GM21515 (cell line): ENCODE results near the gene TEF.
"Not testable (repeated sequence)": the region's sequence is repeated elsewhere in the genome, so short reads cannot be mapped to it uniquely, and the experiment has no call there.

Source experiments
- ATAC-seq: cut with Tn5 transposase; IDR thresholded peaks from one replicate; pipeline ENCODE4 v1.9.1; 2021; ENCODE audit not compliant: unreplicated experiment

TEF gene

GRCh38 chr22:41417622-41418390 is 36.1 kb downstream of the TEF start:
- ATAC-seq = no peak

GRCh38 chr22:41418717-41419116 is 37.0 kb downstream of the TEF start:
- no peak for ATAC-seq

DNA sequence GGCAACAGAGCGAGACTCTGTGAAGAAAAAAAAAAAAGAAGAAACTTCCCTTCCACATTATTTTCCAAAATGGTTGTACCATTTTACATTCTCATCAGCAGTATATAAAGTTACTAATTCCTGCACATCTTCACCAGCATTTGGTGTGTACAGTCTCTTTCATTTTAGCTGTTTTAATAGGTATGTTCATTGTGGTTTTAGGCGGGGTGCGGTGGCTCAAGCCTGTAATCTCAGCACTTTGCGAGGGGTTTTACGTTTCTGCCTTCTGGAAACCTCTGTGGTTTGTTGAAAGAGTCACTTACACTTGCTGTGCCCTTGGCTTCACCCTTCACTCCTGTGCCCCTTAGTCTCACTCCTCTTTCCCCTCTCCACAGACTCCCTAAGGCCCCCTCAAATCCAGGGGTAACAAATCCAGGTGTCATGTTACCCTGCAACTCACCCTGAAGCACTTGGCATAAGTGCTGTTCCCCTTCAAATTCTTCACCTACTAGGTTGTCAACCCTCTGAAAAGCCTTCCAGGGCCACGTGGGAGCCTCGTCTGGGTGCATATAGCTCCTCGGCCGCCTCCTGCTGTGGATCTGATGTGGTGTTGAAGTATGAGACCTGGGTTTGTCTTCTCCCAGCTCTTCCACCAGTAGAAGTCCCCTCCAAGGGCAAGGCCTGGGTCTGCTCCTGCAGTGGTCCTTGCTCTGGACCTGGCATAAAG is 44.1 kb downstream of the TEF start:
- no peak for ATAC-seq

DNA sequence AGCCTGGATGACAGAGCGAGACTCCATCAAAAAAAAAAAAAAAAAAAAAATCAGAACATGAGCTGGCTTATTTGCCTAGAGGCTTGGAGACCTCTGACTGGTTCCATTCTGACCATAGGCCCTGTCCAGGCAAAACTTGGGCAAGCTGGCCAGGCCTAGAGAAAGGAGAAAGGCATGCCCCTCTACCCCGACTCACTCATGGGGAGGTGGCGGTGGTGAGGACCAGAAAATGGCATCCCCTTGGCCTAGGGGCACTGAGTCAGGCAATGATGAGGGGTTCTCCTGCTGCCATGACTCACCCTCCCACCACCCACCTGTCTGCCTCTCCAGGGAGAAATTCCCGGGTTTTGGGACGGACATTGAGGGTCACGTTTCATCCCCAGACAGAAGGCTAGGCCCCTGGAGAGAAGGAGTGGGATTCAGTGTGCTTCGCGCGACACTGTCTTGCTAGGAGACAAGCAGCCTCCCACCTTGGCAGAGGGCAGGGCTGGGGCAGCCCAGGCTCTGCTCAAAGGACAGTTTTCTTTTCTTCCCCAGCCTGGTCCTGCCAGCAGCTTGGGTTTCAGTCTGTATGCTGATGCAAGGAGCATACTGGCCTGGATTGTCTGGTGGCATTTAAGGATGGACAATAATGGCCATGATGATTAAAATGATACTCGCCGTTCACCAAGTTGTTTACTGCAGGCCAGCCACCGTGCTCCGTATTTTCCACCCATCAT is 47.6 kb downstream of the TEF start:
- no peak for ATAC-seq

DNA sequence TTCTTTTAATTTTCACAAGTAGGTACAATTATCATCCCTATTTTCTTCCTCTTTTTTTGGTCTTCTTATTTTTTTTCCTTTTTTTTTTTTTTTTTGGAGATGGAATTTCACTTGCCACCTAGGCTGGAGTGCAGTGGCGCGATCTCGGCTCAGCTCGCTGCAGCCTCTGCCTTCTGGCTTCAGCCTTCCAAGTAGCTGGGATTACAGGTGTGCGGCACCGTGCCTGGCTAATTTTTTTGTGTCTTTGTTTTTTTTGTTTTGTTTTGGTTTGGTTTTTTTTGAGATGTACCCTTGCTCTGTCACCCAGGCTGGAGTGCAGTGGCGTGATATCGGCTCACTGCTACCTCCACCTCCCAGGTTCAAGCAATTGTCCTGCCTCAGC is 48.2 kb downstream of the TEF start:
- ATAC-seq = no peak

- no peak for ATAC-seq
Measured at GRCh38 chr22:41431656-41432055, 49.9 kb downstream of the TEF start.

DNA sequence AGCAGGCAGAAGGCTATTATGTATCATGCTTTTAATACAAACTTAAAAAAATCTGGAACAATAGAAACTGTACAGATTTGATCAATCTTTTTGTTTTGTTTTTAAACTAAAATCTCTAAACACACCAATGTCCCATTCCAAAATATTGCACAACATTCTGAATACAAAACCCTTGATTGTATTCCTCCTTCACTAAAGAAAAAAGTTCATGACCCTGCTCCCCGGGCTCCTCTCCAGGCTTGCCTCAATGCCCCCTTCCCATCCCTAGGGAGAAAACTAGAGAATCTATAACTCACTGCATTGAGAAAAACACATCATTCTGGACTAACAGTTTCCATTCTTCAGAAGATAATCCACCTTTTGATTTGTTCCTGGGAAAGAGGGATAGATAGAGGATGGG is 51.7 kb downstream of the TEF start:
- ATAC-seq = not testable (repeated sequence)

DNA sequence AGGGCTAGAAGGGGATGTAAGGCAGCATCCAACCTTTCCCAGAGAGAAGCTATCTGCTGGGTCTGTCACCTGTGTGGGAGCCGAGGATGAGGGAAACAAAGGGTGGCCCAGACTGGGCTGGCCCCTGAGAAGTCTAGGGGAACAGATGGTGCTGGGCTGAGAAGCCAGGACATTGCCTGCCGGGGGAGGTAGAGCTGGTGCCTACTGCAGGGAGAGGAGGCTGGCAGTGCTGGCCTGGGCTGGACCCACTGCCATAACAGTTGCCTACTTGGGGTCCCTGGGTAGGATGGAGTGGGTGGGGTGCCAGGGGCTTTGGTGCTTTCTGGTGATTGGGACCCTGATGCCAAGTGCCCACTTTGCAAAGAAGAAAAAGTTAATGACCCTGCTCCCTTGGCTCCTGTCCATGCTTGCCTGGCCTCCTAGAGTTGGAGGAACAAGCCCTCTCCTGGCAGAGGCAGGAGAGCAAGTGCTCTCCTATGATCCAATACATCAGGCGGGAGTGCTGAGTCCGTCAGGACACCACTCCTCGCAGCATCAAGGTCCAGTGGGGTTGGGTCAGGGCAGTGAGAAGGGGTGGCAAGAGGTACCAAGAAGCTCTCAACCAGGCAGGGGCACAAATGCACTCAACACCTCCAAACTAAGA is 52.7 kb downstream of the TEF start:
- ATAC-seq = not testable (repeated sequence)

DNA sequence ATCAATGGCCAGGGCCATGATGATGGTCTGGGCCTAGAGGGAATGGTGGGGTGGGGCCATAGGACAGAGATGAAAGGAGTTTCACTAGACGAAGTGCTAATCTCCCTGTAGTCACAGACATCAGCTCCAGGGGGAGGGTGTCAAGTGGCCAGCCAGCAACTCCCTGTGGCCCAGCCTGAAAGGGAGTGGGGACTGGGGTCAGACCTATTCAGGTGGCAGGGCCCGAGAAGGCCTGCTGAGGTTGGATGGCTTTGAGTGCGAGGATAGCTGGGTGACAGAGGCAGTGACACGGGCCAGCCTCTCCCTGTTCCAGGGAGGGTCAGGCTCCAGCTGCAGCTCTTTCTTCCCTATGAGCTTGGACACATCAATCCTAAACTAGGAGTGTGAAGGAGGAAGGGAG is 53.8 kb downstream of the TEF start:
- no peak for ATAC-seq

GRCh38 chr22:41436322-41437113 is 54.8 kb downstream of the TEF start:
- ATAC-seq = no peak

GRCh38 chr22:41437198-41437597 is 55.5 kb downstream of the TEF start:
- no peak for ATAC-seq

GRCh38 chr22:41440511-41440910 is 58.8 kb downstream of the TEF start:
- ATAC-seq = not testable (repeated sequence)

DNA sequence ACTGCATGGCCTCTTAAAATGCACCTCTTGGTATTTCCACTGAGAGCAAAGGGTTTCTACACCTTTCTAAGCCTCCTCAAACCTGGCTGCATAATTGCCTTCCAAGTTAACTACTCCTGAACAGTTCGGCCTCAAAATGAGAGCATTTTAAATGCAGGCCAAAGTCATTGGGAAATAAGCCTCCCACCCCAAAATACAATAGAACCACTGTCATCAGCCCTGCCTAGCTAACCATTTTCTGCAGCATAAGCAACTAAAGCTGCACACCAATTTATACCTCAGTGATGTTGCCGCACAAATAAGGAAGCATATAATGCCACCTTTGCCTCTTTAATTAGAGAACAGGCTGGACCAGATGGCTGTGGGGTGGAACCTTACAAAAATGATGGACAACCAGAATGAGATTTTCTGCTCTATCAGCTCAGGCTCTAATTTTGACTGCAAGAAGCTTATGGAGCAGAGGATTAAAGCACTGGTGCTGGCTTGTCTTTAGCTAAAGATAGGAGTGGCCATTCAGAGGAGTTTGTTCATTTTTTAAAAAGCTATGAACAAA is 60.6 kb downstream of the TEF start:
- ATAC-seq = no peak

GRCh38 chr22:41444360-41445128 is 62.8 kb downstream of the TEF start:
- ATAC-seq = peak; percentile 37

GRCh38 chr22:41445129-41446056 is 63.7 kb downstream of the TEF start:
- no peak for ATAC-seq

GRCh38 chr22:41446057-41446501 is 64.3 kb downstream of the TEF start:
- no peak for ATAC-seq

DNA sequence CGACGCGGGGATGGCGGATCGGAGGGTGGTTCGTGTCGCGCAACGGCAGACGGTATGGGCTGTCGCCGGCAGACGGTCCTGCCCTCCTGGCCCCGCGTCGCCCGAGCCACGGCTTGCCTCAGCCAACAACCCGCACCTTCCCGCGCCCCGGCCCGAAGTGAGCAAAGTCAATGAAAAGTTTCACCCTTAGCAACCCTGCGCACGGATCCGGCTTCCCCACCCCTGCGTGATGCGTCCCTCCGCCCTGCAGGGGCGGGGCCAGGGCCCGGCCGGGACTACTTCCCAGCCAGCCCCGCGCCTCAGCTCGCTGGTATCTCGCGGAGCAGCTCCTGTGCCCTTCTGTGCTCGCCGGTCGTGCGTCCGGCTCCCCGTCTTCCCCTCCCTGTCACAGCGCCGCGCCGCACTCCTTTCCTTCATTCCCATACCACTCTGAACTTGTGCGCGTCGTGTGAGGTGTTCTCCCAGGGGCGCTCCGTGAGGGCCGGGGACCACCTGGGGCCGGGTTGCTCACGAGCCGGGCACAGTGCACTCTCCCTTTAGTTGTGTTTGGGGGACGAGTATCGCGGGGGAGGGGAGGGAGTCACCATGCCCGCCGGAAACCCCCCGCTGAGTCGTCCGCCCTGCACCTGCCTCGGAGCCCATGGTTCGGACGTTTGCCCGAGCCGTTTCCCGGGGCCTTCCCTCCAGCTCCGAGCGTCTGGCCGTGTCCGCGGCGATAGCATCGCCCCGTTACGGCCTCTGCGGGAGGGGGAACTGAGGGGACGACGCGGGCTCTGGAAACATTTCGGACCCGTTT is 65.1 kb downstream of the TEF start, which contains the start of gene TOB2:
Gene TOB2, minus strand, starts transcription at position 163 of the 796 bp plus-strand sequence. CDS start 9,456 bp downstream, outside the sequence.
- peak; percentile 42 for ATAC-seq
